Measurements from ENCODE around the gene VIPR2.
"Not testable (repeated sequence)": the region's sequence is repeated elsewhere in the genome, so short reads cannot be mapped to it uniquely, and the experiment has no call there.

Gene VIPR2

GRCh38 chr7:159138508-159138907, 6.2 kb downstream of the VIPR2 start:
- no peak for DNase-seq

- DNase-seq, result no peak
Measured at GRCh38 chr7:159137906-159138305, 6.8 kb downstream of the VIPR2 start.

GRCh38 chr7:159136846-159137245, 7.8 kb downstream of the VIPR2 start:
- DNase-seq, result no peak

GRCh38 chr7:159136442-159136841, 8.2 kb downstream of the VIPR2 start:
- no peak for DNase-seq

- DNase-seq, result no peak
Measured at GRCh38 chr7:159136013-159136412, 8.7 kb downstream of the VIPR2 start.

GRCh38 chr7:159132670-159133443, 11.8 kb downstream of the VIPR2 start:
- DNase-seq, result not testable (repeated sequence)

GRCh38 chr7:159130820-159131219, 13.8 kb downstream of the VIPR2 start:
- no peak for DNase-seq

GRCh38 chr7:159130199-159130775, 14.4 kb downstream of the VIPR2 start:
- DNase-seq, result no peak

- no peak for DNase-seq
Measured at GRCh38 chr7:159128767-159129166, 15.9 kb downstream of the VIPR2 start.

GRCh38 chr7:159127691-159128642, 16.7 kb downstream of the VIPR2 start:
- DNase-seq, result no peak

GRCh38 chr7:159126311-159127260, 18.1 kb downstream of the VIPR2 start:
- no peak for DNase-seq

GRCh38 chr7:159125955-159126270, 18.8 kb downstream of the VIPR2 start:
- no peak for DNase-seq

GRCh38 chr7:159125104-159125954, 19.3 kb downstream of the VIPR2 start:
- no peak for DNase-seq

GRCh38 chr7:159123793-159124192, 20.9 kb downstream of the VIPR2 start:
- not testable (repeated sequence) for DNase-seq

- DNase-seq, result not testable (repeated sequence)
Measured at GRCh38 chr7:159123294-159123693, 21.4 kb downstream of the VIPR2 start.

GRCh38 chr7:159122276-159122675, 22.4 kb downstream of the VIPR2 start:
- no peak for DNase-seq

- DNase-seq, result no peak
Measured at GRCh38 chr7:159121476-159121875, 23.2 kb downstream of the VIPR2 start.

GRCh38 chr7:159121068-159121467, 23.6 kb downstream of the VIPR2 start:
- DNase-seq, result no peak

GRCh38 chr7:159120540-159120919, 24.1 kb downstream of the VIPR2 start:
- DNase-seq, result no peak

- DNase-seq, result no peak
Measured at GRCh38 chr7:159119851-159120539, 24.7 kb downstream of the VIPR2 start.
